Measurements from ENCODE around the gene BARHL2.

Gene BARHL2

GRCh38 chr1:90716552-90717355, at the start of gene BARHL2:
Gene BARHL2 (minus strand): TSS chr1:90717302. CDS start chr1:90717195, 107 bp downstream.
- in situ Hi-C loops (cut with MboI; ENCODE audit: low sequenced_read_pairs) = no loop called here

GRCh38 chr1:90763930-90764329, 46.8 kb upstream of the BARHL2 start:
- in situ Hi-C loops (cut with MboI; ENCODE audit: low sequenced_read_pairs) = no loop called here

GRCh38 chr1:90763506-90763905, 46.4 kb upstream of the BARHL2 start:
- in situ Hi-C loops (cut with MboI; ENCODE audit: low sequenced_read_pairs) = no loop called here

- in situ Hi-C loops (cut with MboI; ENCODE audit: low sequenced_read_pairs) = no loop called here
These were observed 44.9 kb upstream of the BARHL2 start for GRCh38 chr1:90761781-90762589.

- in situ Hi-C loops (cut with MboI; ENCODE audit: low sequenced_read_pairs) = no loop called here
These were observed 44.1 kb upstream of the BARHL2 start for GRCh38 chr1:90761156-90761555.

- in situ Hi-C loops (cut with MboI; ENCODE audit: low sequenced_read_pairs) = no loop called here
These were observed 36.5 kb upstream of the BARHL2 start for GRCh38 chr1:90753556-90753955.

GRCh38 chr1:90748668-90749067, 31.6 kb upstream of the BARHL2 start:
- in situ Hi-C loops (cut with MboI; ENCODE audit: low sequenced_read_pairs) = no loop called here

- in situ Hi-C loops (cut with MboI; ENCODE audit: low sequenced_read_pairs) = no loop called here
These were observed 29.8 kb upstream of the BARHL2 start for GRCh38 chr1:90746857-90747256.

- in situ Hi-C loops (cut with MboI; ENCODE audit: low sequenced_read_pairs) = no loop called here
These were observed 28.9 kb upstream of the BARHL2 start for GRCh38 chr1:90745972-90746371.

- in situ Hi-C loops (cut with MboI; ENCODE audit: low sequenced_read_pairs) = no loop called here
These were observed 15.0 kb upstream of the BARHL2 start for GRCh38 chr1:90732136-90732535.

- in situ Hi-C loops (cut with MboI; ENCODE audit: low sequenced_read_pairs) = no loop called here
These were observed 14.4 kb upstream of the BARHL2 start for GRCh38 chr1:90731382-90732050.

GRCh38 chr1:90730243-90731022, 13.3 kb upstream of the BARHL2 start:
- in situ Hi-C loops (cut with MboI; ENCODE audit: low sequenced_read_pairs) = no loop called here

GRCh38 chr1:90729504-90730242, 12.6 kb upstream of the BARHL2 start:
- in situ Hi-C loops (cut with MboI; ENCODE audit: low sequenced_read_pairs) = no loop called here

- in situ Hi-C loops (cut with MboI; ENCODE audit: low sequenced_read_pairs) = no loop called here
These were observed 11.6 kb upstream of the BARHL2 start for GRCh38 chr1:90728502-90729287.

- in situ Hi-C loops (cut with MboI; ENCODE audit: low sequenced_read_pairs) = no loop called here
These were observed 10.9 kb upstream of the BARHL2 start for GRCh38 chr1:90727917-90728501.

- in situ Hi-C loops (cut with MboI; ENCODE audit: low sequenced_read_pairs) = no loop called here
These were observed 9.9 kb upstream of the BARHL2 start for GRCh38 chr1:90726986-90727480.

GRCh38 chr1:90726425-90726985, 9.4 kb upstream of the BARHL2 start:
- in situ Hi-C loops (cut with MboI; ENCODE audit: low sequenced_read_pairs) = no loop called here

GRCh38 chr1:90725657-90726424, 8.7 kb upstream of the BARHL2 start:
- in situ Hi-C loops (cut with MboI; ENCODE audit: low sequenced_read_pairs) = no loop called here
